Measurements from ENCODE around the gene IGF2R. TPM values are rescaled to one million over a fixed set of nuclear protein-coding genes. Genes with fewer than 3 reads are reported as not detected.

IGF2R gene
- total RNA-seq, 1 experiment from 2014 or later = 75.3 TPM

GRCh38 chr6:160036331-160036695 is 67.4 kb downstream of the IGF2R start (continued):
- TF ChIP-seq, protein P1, sequence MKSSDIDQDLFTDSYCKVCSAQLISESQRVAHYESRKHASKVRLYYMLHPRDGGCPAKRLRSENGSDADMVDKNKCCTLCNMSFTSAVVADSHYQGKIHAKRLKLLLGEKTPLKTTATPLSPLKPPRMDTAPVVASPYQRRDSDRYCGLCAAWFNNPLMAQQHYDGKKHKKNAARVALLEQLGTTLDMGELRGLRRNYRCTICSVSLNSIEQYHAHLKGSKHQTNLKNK (CRISPR knock-in tag; IDR thresholded peaks at IDR 0.05) = no peak
- TF ChIP-seq JAZF1 (CRISPR knock-in tag; IDR thresholded peaks at IDR 0.05) = no peak
- no peak for TF ChIP-seq ETV6 (CRISPR knock-in tag; IDR thresholded peaks at IDR 0.05)
- no peak for TF ChIP-seq SMAD3 (CRISPR knock-in tag; IDR thresholded peaks at IDR 0.05; ENCODE audit: borderline replicate concordance)
- TF ChIP-seq, protein P2, sequence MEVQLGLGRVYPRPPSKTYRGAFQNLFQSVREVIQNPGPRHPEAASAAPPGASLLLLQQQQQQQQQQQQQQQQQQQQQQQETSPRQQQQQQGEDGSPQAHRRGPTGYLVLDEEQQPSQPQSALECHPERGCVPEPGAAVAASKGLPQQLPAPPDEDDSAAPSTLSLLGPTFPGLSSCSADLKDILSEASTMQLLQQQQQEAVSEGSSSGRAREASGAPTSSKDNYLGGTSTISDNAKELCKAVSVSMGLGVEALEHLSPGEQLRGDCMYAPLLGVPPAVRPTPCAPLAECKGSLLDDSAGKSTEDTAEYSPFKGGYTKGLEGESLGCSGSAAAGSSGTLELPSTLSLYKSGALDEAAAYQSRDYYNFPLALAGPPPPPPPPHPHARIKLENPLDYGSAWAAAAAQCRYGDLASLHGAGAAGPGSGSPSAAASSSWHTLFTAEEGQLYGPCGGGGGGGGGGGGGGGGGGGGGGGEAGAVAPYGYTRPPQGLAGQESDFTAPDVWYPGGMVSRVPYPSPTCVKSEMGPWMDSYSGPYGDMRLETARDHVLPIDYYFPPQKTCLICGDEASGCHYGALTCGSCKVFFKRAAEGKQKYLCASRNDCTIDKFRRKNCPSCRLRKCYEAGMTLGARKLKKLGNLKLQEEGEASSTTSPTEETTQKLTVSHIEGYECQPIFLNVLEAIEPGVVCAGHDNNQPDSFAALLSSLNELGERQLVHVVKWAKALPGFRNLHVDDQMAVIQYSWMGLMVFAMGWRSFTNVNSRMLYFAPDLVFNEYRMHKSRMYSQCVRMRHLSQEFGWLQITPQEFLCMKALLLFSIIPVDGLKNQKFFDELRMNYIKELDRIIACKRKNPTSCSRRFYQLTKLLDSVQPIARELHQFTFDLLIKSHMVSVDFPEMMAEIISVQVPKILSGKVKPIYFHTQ (CRISPR knock-in tag; IDR thresholded peaks at IDR 0.05) = no peak
- TF ChIP-seq, protein P3, sequence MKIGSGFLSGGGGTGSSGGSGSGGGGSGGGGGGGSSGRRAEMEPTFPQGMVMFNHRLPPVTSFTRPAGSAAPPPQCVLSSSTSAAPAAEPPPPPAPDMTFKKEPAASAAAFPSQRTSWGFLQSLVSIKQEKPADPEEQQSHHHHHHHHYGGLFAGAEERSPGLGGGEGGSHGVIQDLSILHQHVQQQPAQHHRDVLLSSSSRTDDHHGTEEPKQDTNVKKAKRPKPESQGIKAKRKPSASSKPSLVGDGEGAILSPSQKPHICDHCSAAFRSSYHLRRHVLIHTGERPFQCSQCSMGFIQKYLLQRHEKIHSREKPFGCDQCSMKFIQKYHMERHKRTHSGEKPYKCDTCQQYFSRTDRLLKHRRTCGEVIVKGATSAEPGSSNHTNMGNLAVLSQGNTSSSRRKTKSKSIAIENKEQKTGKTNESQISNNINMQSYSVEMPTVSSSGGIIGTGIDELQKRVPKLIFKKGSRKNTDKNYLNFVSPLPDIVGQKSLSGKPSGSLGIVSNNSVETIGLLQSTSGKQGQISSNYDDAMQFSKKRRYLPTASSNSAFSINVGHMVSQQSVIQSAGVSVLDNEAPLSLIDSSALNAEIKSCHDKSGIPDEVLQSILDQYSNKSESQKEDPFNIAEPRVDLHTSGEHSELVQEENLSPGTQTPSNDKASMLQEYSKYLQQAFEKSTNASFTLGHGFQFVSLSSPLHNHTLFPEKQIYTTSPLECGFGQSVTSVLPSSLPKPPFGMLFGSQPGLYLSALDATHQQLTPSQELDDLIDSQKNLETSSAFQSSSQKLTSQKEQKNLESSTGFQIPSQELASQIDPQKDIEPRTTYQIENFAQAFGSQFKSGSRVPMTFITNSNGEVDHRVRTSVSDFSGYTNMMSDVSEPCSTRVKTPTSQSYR (CRISPR knock-in tag; IDR thresholded peaks at IDR 0.05) = no peak
- no peak for TF ChIP-seq NR2C2 (CRISPR knock-in tag; IDR thresholded peaks at IDR 0.05)

DNA sequence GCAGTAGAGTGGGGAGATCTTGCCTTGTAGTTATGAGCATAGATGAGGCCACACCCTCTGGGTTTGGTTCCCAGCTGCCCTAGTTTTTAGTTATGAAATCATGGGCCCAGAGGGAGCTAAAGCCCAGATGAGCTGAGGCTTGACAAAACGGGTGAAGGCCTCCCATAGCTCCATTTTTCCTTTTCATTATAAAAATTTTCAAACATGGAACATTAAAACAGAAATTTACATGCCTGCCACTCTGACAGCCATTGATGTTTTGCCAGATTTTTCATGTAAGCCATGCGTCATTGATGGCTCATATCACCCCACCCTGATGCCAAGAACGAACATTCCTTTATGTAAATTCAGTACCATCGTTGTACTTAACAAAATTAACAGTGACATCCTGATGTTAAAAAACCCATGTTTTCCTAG is 67.9 kb downstream of the IGF2R start:
- Mint-ChIP-seq H3K36me3 (peaks cover 47% of the 10 kb centered on the region), H3K27me3 (ENCODE audit: low read depth) (no peaks in the 10 kb centered on the region), H3K9me3 (no peaks in the 10 kb centered on the region), H3K27ac (no peak overlapping the region), H3K4me1 (no peaks in the 10 kb centered on the region), H3K4me3 (no peak overlapping the region)
- ATAC-seq = no peak
- CTCF ChIA-PET = no interaction called here
- POLR2A ChIA-PET = no interaction called here
- TF ChIP-seq EMX1 (CRISPR knock-in tag; IDR thresholded peaks at IDR 0.05) (no peak), ZNF219 (CRISPR knock-in tag; IDR thresholded peaks at IDR 0.05; ENCODE audit: borderline replicate concordance) (no peak), IRF2 (CRISPR knock-in tag; IDR thresholded peaks at IDR 0.05; ENCODE audit: borderline replicate concordance, low read depth) (no peak), NFE2L1 (CRISPR knock-in tag; IDR thresholded peaks at IDR 0.05) (no peak)
- DNase-seq (ENCODE audit: low spot score) = no peak

- no peak for DNase-seq (ENCODE audit: low spot score)
- Mint-ChIP-seq H3K4me3 (no peak overlapping the region), H3K4me1 (no peaks in the 10 kb centered on the region), H3K27ac (no peak overlapping the region), H3K36me3 (peaks cover 48% of the 10 kb centered on the region), H3K27me3 (ENCODE audit: low read depth) (no peaks in the 10 kb centered on the region), H3K9me3 (no peaks in the 10 kb centered on the region)
- POLR2A ChIA-PET = no interaction called here
- no peak for ATAC-seq
- no peak for TF ChIP-seq RELA (CRISPR knock-in tag; IDR thresholded peaks at IDR 0.05; ENCODE audit: borderline replicate concordance)
- no peak for TF ChIP-seq ZNF317 (CRISPR knock-in tag; IDR thresholded peaks at IDR 0.05; ENCODE audit: borderline replicate concordance, low read depth)
- TF ChIP-seq MXD4 (CRISPR knock-in tag; IDR thresholded peaks at IDR 0.05; ENCODE audit: borderline replicate concordance) = no peak
- TF ChIP-seq TEAD4 (CRISPR knock-in tag; IDR thresholded peaks at IDR 0.05) = no peak
- TF ChIP-seq, protein P4, sequence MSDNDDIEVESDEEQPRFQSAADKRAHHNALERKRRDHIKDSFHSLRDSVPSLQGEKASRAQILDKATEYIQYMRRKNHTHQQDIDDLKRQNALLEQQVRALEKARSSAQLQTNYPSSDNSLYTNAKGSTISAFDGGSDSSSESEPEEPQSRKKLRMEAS (CRISPR knock-in tag; IDR thresholded peaks at IDR 0.05) = no peak
- no peak for TF ChIP-seq TP53 (CRISPR knock-in tag; IDR thresholded peaks at IDR 0.05)
- TF ChIP-seq, protein P5, sequence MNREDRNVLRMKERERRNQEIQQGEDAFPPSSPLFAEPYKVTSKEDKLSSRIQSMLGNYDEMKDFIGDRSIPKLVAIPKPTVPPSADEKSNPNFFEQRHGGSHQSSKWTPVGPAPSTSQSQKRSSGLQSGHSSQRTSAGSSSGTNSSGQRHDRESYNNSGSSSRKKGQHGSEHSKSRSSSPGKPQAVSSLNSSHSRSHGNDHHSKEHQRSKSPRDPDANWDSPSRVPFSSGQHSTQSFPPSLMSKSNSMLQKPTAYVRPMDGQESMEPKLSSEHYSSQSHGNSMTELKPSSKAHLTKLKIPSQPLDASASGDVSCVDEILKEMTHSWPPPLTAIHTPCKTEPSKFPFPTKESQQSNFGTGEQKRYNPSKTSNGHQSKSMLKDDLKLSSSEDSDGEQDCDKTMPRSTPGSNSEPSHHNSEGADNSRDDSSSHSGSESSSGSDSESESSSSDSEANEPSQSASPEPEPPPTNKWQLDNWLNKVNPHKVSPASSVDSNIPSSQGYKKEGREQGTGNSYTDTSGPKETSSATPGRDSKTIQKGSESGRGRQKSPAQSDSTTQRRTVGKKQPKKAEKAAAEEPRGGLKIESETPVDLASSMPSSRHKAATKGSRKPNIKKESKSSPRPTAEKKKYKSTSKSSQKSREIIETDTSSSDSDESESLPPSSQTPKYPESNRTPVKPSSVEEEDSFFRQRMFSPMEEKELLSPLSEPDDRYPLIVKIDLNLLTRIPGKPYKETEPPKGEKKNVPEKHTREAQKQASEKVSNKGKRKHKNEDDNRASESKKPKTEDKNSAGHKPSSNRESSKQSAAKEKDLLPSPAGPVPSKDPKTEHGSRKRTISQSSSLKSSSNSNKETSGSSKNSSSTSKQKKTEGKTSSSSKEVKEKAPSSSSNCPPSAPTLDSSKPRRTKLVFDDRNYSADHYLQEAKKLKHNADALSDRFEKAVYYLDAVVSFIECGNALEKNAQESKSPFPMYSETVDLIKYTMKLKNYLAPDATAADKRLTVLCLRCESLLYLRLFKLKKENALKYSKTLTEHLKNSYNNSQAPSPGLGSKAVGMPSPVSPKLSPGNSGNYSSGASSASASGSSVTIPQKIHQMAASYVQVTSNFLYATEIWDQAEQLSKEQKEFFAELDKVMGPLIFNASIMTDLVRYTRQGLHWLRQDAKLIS (CRISPR knock-in tag; IDR thresholded peaks at IDR 0.05; ENCODE audit: borderline replicate concordance) = no peak
- TF ChIP-seq CREM (CRISPR knock-in tag; IDR thresholded peaks at IDR 0.05) = no peak
- TF ChIP-seq CREB1 (CRISPR knock-in tag; IDR thresholded peaks at IDR 0.05) = no peak
- no peak for TF ChIP-seq JUN (CRISPR knock-in tag; IDR thresholded peaks at IDR 0.05)
- no peak for TF ChIP-seq NR2C2 (CRISPR knock-in tag; IDR thresholded peaks at IDR 0.05)
- no peak for TF ChIP-seq ESRRA (CRISPR knock-in tag; IDR thresholded peaks at IDR 0.05; ENCODE audit: borderline replicate concordance)
- TF ChIP-seq SP1 (CRISPR knock-in tag; conservative IDR thresholded peaks at IDR 0.05) = no peak
- no peak for TF ChIP-seq NFATC4 (CRISPR knock-in tag; IDR thresholded peaks at IDR 0.05)
- no peak for TF ChIP-seq ZNF512 (CRISPR knock-in tag; IDR thresholded peaks at IDR 0.05; ENCODE audit: borderline replicate concordance)
- CTCF ChIA-PET = no interaction called here
These were observed 69.6 kb downstream of the IGF2R start for GRCh38 chr6:160038479-160038878.
